22Rv1 (cell line): ENCODE results near the gene RAB12.
"Not testable (repeated sequence)": the region's sequence is repeated elsewhere in the genome, so short reads cannot be mapped to it uniquely, and the experiment has no call there.

Source experiments
- H3K27ac ChIP-seq: fragments of 450-650 bp; 2 replicates; pipeline ENCODE4 v1.5.1; 2017
- CTCF ChIP-seq: fragments of 450-650 bp; IDR thresholded peaks from 2 replicates; pipeline ENCODE4 v1.5.1; 2017; ENCODE audit warnings: mild to moderate bottlenecking
- ZFX ChIP-seq: fragments of 450-650 bp; IDR thresholded peaks from 2 replicates; pipeline ENCODE4 v1.6.1; 2017; ENCODE audit warnings: antibody characterized with exemption, borderline replicate concordance

The RAB12 gene

GRCh38 chr18:8632386-8632785, 23.1 kb downstream of the RAB12 start:
- TF ChIP-seq ZFX (no peak), CTCF (no peak)
- no peak overlapping the region for H3K27ac ChIP-seq

GRCh38 chr18:8634508-8634907, 25.3 kb downstream of the RAB12 start:
- TF ChIP-seq ZFX (no peak), CTCF (no peak)
- no peak overlapping the region for H3K27ac ChIP-seq

- no peak overlapping the region for H3K27ac ChIP-seq
These were observed 25.9 kb downstream of the RAB12 start for GRCh38 chr18:8635087-8635486.

GRCh38 chr18:8639762-8640161, 30.5 kb downstream of the RAB12 start:
- H3K27ac ChIP-seq, result no peak overlapping the region
- no peak for TF ChIP-seq CTCF
- no peak for TF ChIP-seq ZFX

More at GRCh38 chr18:8635087-8635486, 25.9 kb downstream of the RAB12 start:
- TF ChIP-seq CTCF (no peak), ZFX (no peak)

- TF ChIP-seq ZFX (no peak), CTCF (no peak)
- H3K27ac ChIP-seq, result no peak overlapping the region
These were observed 34.2 kb downstream of the RAB12 start for GRCh38 chr18:8643326-8643878.

- not testable (repeated sequence) for H3K27ac ChIP-seq
These were observed 38.1 kb downstream of the RAB12 start for GRCh38 chr18:8647359-8647758.

GRCh38 chr18:8651478-8652261, 42.4 kb downstream of the RAB12 start:
- not testable (repeated sequence) for H3K27ac ChIP-seq

- H3K27ac ChIP-seq, result no peak overlapping the region
- TF ChIP-seq CTCF (peak; percentile 88), ZFX (no peak)
These were observed 45.5 kb downstream of the RAB12 start for GRCh38 chr18:8654503-8655451.
